Epidermal melanocyte (primary cell): ENCODE results near the gene GBE1.
"Not testable (repeated sequence)": the region's sequence is repeated elsewhere in the genome, so short reads cannot be mapped to it uniquely, and the experiment has no call there.

Source experiments
- DNase-seq: peaks from one replicate; pipeline ENCODE4 v3.0.0; 2011; ENCODE audit warnings: low spot score; ENCODE audit not compliant: insufficient read length

Gene GBE1

DNA sequence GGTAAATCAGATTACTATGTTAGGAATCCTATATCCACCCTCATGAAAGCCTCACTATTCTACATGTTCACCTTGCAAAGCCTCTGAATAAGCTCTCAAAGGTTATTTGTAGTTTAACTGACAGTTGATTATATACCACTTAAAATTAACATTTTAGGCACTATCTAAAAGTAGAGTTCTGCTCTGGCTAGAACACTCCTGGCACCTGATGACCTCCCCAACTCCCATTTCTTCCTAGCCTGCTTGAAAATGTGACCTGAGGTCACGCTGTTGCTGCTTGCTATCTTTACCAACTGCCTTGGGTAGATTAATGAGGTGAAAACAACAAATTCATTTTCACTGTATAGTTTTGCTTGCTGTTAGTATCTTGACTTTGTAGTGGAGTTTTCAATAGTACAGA, 220.7 kb downstream of the GBE1 start:
- no peak for DNase-seq

DNA sequence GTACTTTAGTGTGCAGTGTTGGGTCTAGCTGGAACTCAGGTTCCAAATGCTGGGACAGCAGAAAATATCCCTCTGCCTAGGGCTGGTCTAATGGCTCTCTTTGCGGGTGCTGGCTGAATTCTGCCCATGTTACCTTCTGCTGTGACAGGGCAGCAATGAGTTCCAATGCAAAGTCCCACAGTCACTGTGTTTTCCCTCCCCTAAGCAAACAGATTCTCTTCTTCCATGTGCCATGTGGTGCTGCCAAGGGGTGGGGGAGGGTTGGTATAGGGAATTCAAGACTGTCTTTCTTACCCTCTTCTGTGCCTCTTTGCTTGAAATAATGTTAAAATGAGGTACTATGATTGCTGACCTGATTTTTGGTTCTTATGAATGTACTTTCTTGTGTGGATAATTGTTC, 229.6 kb downstream of the GBE1 start:
- no peak for DNase-seq

DNA sequence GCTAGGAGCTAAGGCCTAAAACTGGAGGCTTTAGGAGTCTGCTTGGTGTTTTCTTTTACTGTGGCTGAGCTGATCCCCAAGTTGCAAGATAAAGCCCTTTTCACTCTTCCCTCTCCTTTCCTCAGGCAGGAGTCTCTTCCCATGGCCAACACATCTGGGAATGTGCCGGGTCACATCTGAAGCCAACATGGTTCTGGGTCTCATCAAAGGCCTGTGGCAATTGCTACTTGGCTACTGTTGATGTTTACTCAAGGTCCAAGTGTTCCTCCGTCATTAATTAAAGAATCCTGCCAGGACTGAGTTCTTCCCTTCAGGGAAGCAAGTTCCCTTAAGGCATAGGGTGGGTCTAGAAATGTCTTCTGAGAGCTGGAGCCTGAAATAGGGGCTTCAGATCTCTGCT, 230.2 kb downstream of the GBE1 start:
- DNase-seq: no peak

DNA sequence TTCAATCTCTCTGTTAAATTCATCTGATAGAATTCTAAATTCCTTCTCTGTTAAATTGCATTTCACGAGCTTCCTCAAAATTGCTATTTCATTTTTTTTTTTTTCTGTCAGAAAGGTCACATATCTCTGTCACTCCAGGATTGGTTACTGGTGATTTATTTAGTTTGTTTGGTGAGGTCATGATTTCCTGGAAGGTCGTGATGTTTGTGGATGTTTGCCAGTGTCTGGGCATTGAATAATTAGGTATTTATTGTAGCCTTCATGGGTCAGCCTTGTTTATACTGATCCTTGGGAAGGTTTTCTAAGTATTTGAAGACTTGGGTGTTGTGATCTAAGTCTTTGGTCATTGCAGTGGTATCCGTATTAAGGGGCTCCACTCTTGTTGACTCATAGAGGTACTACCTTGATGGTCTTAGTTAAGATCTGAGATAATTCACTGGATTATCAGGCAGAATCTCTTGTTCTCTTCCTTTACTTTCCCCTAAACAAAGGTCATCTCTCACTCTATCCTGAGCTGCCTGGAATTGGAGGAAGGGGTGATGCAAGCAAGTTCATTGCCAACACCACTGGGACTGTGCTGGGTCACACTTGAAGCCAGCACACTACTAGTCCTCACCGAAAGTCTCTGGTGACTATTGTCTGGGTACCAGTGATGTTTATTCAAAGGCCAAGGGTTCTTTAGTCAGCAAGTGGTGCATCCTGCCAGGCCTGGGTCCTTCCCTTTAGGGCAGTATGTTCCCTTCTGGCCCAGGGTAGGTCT, 231.1 kb downstream of the GBE1 start:
- no peak for DNase-seq

DNA sequence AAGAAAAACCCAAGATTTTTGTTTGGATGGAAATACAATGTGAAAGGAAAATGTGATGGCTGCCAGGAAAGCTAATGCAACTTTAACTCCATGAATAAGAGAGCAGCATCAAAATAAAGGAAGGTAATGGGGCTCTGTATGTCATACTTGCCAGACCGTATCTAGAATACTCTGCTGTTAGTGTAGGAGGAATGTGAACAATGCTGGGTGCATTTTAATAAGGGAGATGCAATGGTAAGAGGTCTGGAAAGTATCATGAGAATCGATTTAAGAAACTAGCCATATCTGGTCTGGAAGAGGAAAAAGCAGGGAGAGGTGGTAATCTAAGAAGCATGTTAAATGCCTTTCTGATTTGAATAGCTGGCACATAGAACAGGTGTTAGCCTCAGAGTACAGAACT, 239.6 kb downstream of the GBE1 start:
- DNase-seq: no peak

DNA sequence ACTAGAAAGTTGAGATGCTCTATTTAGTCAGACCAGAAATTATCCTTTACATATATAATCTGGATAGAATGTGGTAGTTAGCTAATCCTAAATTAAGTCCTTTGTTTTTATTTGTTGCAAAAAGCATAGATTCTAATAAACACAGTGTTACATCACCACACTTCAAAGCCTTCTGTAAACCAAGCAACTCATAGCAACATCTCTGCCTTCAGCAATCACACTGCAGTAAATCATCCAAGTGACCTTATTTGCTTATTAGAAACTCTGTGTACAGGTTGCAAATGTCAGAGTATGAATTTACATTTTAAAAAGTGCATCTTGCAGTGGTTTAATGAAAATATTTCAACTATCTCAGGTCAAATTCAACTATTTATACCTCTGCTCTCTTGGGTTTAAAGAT, 242.5 kb downstream of the GBE1 start:
- DNase-seq: no peak

DNA sequence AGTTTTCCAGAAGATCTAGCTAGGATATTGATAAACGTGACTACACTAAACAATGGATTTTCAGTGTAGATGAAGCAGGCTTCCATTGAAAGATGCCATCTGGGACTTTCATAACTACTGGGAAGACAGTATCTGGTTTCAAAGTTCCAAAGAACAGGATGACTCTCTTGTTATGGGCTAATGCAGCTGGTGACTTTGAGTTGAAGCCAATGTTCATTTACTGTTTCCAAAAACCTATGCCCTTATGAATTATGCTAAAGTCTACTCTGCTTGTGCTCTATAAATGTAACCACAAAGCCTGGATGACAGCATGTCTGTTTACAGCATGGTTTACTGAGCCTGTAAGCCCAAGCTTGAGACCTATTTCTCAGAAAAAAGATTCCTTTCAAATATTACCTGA, 245.4 kb downstream of the GBE1 start:
- no peak for DNase-seq

DNA sequence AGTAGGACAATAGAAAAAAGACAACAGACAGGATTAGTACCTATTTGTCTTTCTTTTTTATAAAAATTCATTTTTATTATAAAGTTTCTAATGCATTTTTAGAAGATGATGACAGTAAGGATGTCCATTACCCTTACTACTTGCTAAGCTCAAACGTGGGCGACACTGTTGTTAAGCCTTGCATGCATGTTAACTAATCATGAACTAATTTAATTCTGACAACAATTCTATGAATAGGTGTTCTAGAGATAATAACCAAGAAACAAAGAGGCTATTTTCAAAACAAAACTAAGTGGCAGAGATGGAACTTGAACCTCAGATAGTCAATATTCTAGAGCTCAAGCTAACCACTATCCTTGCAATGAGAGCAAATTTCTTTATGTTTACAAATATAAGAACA, 247.9 kb downstream of the GBE1 start:
- DNase-seq: no peak

DNA sequence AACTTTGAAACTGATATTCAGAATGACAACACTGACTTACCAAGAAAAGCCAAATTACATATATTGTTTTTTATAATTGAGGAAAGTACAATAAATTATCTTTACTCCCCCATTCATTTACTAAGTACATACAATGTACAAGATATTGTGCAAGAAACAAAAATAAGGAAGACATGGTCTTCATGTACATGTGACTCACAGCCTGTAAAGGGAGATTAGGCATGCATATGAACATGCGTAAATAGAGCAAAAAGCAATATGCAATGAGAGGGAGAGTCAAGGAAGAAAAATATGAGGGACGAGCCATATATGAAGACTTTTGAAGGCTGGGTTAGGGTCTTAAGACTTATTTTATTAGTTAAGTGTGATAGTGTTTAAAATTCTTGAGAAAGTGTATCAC, 258.4 kb downstream of the GBE1 start:
- no peak for DNase-seq

DNA sequence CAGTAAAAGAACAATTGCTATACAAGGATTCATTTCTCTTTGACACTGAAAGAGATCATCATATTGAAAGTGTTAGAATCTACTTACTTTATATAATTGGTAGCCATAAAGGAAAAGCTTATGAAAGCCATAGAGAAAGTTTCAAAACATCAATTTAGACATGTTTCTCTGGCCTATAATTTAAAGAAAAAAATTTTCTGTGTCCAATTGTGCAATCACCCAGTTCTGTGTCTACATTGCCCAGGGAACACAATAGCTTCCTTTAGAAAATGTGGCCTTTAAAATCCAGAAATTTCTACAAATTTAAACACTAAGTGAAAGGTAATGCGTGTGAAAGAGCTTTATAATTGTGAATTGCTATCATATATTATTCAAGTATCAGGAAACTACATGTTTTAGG, 259.2 kb downstream of the GBE1 start:
- no peak for DNase-seq

DNA sequence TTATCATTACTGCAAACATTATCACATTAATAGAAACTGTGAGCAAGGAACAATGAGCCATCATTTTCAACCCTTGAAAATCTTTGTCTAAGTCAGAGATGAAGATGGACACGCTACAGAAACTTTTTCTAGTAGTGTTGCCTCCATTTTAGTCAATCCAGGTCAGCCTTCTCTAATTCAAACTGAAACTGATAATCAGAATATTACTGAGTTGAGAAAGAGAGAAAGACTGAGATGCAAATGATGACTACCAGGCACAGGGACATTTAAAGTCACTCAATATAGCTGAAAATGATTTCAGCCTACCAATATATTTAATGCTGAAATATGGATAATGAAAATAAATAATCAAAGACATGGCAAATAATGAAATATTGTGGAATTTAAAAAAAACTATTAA, 261.4 kb downstream of the GBE1 start:
- no peak for DNase-seq

DNA sequence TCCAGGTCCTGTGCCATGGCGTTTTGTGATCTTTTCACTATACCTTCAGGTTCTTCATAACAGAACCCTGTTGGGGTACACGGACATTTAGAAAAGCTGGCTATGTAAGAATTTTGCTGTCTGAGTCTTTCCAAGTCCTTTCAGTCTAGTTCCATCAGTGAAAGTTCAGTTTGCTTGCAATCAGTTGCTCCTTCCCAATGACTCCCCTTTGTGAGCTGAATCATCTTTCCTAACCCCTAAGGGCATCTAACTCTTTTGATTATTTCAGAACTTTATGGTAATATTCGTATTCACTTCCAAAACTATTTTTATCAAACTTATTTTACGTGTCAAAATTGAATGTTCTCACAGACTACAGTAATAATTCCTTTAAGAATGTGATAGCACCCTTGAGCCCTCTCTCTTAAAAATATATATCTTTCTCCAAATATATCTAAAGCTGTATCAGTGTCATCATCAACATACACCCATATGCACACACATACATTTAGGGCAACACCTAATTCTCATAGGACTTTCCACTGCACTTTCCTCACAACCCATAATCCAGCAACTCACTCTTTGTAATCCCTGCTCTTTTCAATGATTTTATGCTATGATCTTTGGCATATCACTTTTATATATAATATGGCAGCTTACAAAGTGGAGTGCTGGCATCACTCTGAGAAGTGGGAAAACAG, 263.7 kb downstream of the GBE1 start:
- DNase-seq: no peak

DNA sequence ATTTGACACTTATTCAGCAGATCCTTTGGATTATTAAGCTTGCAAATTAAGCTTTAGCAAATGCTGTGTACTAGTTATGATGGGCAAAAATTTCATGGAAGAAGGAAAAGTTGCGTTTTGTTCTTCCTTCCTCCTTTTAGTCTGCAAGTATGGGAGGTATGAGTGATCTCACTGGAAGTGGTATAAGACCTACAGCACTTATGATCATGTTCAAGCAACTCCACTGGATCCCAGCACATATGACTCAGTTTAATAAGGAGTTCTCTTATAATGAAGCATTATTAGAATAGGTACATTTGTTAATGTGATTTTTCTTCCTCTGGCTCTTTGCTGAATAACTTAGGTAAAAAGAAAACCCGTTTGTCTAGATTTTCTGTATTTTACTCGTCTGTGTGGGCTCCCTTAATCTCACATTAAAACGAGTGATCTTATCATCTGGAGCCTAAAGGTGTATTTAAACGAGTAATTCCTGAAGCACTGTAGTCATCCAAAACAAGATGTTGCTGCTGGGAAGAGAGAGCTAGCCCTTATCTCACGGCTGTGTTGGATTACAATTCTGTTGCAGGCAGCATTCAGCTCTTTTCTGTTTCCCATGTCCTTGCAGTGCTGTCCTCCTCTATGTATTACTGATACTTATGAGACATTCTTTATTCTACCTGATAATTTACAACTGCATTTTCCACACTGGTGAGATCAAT, 264.9 kb downstream of the GBE1 start:
- DNase-seq: no peak

DNA sequence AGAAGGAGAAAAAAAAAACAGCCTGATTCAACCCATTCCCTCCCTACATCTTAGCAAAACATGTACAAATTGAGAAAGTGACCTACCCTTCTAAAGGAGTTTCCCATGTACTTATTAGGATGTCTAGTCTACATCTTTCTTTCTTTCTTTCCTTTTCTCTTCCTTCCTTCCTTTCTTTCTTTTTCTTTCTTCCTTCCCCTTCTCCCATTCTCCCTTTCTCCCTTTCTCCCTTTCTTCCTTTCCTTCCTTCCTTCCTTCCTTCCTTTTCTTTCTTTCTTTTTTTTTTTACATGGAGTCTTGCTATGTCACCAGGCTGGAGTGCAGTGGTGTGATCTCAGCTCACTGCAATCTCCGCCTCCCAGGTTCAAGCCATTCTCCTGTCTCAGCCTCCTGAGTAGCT, 269.0 kb downstream of the GBE1 start:
- DNase-seq: not testable (repeated sequence)

DNA sequence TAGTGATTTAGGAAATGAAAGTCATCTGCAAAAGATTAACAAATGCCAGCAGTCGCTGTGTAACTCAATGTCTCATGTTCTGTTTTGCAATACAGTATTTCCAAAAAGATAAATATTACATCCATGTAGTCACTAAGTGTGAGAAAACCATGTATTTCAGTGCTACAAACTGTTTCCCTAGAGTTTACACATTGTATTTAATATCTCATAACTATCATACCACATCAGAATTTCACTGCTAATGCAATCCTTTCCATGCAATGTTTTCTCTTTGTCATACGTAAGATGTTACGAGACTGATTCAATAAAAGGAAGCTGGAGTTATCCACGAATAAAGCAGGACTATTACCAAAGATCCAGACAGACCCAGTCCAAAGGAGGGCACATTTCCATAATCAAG, 269.4 kb downstream of the GBE1 start:
- DNase-seq: no peak

DNA sequence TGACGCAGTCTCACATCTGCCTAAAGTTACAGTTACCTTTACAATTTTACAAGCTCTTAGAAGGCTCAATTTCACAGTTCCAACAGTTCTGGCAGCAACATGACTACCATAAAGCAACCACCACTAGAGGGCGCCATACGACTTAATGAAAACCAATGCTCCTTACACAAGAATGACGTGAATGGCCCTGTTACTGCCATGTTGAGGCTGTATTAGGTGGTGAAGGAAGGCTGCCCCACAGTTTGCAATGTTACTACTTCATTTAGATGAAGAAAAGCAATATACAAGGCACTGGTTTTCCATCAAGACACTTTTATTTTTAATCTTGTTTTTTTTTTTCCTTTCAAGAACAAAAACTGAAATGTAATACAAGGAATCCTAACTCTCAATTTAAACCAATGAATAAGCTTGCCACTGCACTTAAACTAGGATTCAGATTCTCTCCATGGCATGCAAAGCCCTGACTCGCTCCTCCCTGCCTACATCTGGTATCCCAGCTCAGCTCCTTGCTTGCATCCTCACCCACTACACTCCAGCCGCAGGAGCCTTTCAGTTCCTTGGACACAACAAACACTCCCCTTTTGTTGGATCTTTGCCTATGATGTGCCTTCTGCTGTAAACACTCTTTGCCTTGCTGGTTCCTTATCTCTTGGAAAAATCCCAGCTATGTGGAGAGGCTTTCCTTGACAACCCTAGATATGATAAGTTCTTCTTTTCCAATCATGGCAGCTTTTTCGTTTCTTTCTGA, 270.7 kb downstream of the GBE1 start:
- no peak for DNase-seq

DNA sequence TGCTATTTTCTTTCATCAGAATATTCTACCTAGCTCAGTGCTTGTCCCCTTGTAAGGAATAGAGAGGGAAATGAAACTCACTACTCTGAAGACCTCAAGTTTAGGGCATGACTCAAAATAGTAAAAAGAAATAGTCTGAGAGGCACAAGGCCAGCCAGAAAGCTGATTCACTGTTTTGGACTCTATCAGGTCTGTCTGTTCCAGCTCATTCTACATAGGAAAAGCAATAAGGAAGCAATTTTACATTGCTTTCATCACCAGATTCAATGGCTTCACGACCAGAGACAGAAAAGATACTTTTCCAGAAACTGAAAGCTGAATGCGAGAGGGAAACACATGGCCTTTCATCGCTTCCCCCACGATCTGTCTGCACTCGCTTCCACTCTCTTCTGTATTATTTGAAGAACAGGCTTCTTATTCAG, 276.0 kb downstream of the GBE1 start:
- no peak for DNase-seq

DNA sequence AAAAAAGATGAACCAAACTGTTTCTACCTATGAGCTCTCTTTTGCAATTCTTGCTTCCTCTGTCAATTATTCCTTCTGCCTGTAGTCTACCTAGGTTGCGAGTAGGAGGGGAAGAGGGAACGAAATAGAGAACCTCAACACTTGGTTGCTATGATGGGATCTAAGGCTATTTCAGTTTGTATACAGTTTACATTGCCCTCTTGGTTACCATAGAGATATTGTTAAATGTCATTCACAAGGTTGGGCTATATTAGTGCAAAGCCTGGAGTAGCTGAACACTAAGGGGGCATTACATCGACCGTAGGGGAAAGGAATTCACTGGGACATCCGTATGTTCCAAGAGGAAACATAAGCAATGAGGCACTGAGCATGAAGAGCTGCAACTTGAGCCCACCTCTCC, 276.9 kb downstream of the GBE1 start:
- no peak for DNase-seq

DNA sequence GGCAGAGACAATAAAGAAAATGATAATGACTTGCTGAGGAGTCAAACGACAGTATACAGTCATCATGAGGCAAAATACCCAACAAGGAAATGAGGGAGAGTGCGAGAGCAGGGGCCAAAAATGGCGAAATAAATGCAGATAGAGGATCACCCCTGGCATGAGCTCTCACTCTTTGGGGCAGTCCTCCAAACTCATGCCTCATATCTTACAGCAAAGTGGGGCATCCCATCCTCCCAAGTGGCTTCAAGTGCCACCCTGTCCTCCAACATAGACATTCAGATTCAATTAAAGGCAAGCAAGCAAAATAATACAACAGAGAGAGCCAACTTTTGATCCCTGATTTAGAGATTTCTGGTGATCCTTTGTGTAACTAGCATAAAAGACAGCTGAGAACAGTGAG, 278.4 kb downstream of the GBE1 start:
- DNase-seq: no peak

DNA sequence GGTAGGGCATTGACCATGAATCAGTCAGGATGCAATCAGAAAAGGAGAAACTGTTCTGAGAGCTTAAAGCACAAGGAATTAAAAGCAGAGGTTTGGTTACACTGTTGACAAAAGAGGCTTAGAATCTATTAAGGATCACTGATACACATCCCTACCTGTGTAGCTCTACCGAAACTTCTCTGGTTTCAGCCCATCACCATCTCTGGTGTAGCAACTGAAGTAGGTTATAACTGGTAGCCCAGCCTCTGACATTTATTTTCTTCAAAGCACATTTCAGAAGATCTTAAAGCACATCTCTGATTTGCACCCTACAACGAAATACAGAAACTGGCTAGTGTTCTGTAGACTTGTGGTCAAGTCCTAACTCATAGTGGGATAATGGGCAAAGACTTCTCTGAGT, 283.7 kb downstream of the GBE1 start:
- DNase-seq: no peak

DNA sequence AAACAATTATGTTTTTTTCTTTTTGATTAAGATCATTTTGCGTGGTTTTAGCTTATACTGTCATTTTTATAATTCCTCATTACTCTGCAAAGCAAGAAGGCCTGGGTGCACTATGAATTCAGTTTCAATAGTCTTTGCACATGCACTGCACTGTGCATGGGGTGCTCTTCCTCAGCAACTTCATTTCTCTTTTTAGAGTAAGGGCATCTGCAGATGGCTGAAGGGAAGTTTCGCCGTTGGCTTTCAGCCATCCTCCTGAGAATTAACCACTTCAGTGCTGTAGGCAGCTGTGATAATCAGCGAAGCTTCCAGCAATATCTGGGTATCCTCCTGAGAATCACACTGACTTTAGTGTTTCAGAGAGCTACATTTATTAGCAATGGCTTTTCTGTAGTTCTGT, 284.8 kb downstream of the GBE1 start:
- DNase-seq: no peak
